ENCODE data around the gene PLXND1.
"Not testable (repeated sequence)": the region's sequence is repeated elsewhere in the genome, so short reads cannot be mapped to it uniquely, and the experiment has no call there.

PLXND1 gene

DNA sequence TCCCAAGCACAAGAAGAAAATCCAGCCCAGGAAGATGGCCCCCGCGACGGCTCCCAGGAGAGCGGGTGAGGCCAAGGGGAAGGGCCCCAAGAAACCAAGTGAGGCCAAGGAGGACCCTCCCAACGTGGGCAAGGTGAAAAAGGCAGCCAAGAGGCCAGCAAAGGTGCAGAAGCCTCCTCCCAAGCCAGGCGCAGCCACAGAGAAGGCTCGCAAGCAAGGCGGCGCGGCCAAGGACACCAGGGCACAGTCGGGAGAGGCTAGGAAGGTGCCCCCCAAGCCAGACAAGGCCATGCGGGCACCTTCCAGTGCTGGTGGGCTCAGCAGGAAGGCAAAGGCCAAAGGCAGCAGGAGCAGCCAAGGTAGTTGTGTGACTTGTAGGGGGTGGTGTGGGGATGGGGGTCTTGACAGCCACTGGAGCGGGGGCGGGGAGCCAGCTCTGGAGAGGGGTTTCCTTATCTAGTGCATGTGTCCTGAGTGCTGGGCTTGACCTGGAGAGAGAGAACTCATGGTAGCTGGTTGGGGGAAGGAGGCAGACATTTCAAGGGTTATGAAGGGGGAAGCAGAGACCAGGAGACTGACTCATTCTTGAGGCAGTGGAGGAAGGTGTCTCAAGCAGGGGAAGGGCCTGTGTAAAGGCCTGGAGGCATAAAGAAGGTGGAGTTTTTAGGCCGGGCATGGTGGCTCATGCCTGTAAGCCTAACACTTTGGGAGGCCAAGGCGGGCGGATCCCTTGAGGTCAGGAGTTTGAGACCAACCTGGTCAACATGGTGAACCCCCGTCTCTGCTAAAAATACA lies 57.3 kb downstream of the PLXND1 start:
- peak; percentile 43 to 71 for DNase-seq (ENCODE audit: low read depth in 1 of 2, low spot score in 1 of 2)
- no peaks in the 10 kb centered on the region for H3K27me3 ChIP-seq (ENCODE audit: insufficient read depth, poor library complexity, severe bottlenecking)
- TF ChIP-seq POLR2AphosphoS5 (IDR thresholded peaks at IDR 0.05; ENCODE audit: low read depth): no peak
- TF ChIP-seq REST (IDR thresholded peaks at IDR 0.05; ENCODE audit: insufficient replicate concordance, low read depth): no peak
- TF ChIP-seq SPI1 (IDR thresholded peaks at IDR 0.05; ENCODE audit: borderline replicate concordance, low read depth): no peak
- TF ChIP-seq, protein P1, sequence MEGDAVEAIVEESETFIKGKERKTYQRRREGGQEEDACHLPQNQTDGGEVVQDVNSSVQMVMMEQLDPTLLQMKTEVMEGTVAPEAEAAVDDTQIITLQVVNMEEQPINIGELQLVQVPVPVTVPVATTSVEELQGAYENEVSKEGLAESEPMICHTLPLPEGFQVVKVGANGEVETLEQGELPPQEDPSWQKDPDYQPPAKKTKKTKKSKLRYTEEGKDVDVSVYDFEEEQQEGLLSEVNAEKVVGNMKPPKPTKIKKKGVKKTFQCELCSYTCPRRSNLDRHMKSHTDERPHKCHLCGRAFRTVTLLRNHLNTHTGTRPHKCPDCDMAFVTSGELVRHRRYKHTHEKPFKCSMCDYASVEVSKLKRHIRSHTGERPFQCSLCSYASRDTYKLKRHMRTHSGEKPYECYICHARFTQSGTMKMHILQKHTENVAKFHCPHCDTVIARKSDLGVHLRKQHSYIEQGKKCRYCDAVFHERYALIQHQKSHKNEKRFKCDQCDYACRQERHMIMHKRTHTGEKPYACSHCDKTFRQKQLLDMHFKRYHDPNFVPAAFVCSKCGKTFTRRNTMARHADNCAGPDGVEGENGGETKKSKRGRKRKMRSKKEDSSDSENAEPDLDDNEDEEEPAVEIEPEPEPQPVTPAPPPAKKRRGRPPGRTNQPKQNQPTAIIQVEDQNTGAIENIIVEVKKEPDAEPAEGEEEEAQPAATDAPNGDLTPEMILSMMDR (IDR thresholded peaks at IDR 0.05; ENCODE audit: insufficient read depth, low read length): no peak
- TF ChIP-seq GABPA (IDR thresholded peaks at IDR 0.05; ENCODE audit: low read depth): no peak
- H3K27ac ChIP-seq (replicated peaks): peak overlapping the region; percentile 84
- H3K4me3 ChIP-seq (replicated peaks; ENCODE audit: insufficient read depth, low read length): no peak overlapping the region

GRCh38 chr3:129548104-129548965 lies 58.1 kb downstream of the PLXND1 start:
- Histone ChIP-seq H3K27me3 (ENCODE audit: insufficient read depth, poor library complexity, severe bottlenecking) (no peaks in the 10 kb centered on the region), H3K27ac (replicated peaks) (peak overlapping the region; percentile 84; the same call in 1 of the 2 replicates), H3K4me3 (replicated peaks; ENCODE audit: insufficient read depth, low read length) (no peak overlapping the region)
- no peak for DNase-seq (ENCODE audit: low read depth in 1 of 2, low spot score in 1 of 2)
- no peak for TF ChIP-seq POLR2AphosphoS5 (IDR thresholded peaks at IDR 0.05; ENCODE audit: low read depth)
- no peak for TF ChIP-seq REST (IDR thresholded peaks at IDR 0.05; ENCODE audit: insufficient replicate concordance, low read depth)
- no peak for TF ChIP-seq SPI1 (IDR thresholded peaks at IDR 0.05; ENCODE audit: borderline replicate concordance, low read depth)
- TF ChIP-seq, protein P1 (IDR thresholded peaks at IDR 0.05; ENCODE audit: insufficient read depth, low read length): no peak
- no peak for TF ChIP-seq GABPA (IDR thresholded peaks at IDR 0.05; ENCODE audit: low read depth)

- no peak for TF ChIP-seq REST (IDR thresholded peaks at IDR 0.05; ENCODE audit: insufficient replicate concordance, low read depth)
- TF ChIP-seq, protein P1 (IDR thresholded peaks at IDR 0.05; ENCODE audit: insufficient read depth, low read length): no peak
- TF ChIP-seq GABPA (IDR thresholded peaks at IDR 0.05; ENCODE audit: low read depth): no peak
- no peak for DNase-seq (ENCODE audit: low read depth in 1 of 2, low spot score in 1 of 2)
- Histone ChIP-seq H3K27me3 (ENCODE audit: insufficient read depth, poor library complexity, severe bottlenecking) (no peaks in the 10 kb centered on the region), H3K27ac (replicated peaks) (no peak overlapping the region), H3K4me3 (replicated peaks; ENCODE audit: insufficient read depth, low read length) (no peak overlapping the region)
These were observed 59.2 kb downstream of the PLXND1 start for GRCh38 chr3:129547241-129547640.

DNA sequence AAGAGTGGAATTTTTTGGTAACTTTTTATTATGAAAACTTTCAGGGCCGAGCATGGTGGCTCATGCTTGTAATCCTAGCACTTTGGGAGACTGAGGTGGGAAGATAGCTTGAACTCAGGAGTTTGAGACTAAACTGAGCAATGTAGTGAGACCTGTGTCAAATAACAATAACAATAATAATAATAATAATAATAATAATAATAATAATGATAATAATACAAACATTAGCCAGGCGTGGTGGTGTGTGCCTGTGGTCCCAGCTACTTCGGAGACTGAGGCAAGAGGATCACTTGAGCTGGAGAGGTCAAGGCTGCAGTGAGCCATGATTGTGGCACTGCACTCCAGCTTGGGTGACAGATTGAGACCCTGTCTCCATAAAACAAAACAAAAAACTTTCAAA lies 60.5 kb downstream of the PLXND1 start:
- not testable (repeated sequence) for H3K27ac ChIP-seq (replicated peaks); H3K4me3 ChIP-seq (replicated peaks; ENCODE audit: insufficient read depth, low read length); DNase-seq (ENCODE audit: low read depth in 1 of 2, low spot score in 1 of 2); H3K27me3 ChIP-seq (ENCODE audit: insufficient read depth, poor library complexity, severe bottlenecking)
